ENCODE results near the gene MOB3B.

- no peak for TF ChIP-seq ZC3H10 (CRISPR knock-in tag; IDR thresholded peaks at IDR 0.05)
- TF ChIP-seq ARNTL (CRISPR knock-in tag; IDR thresholded peaks at IDR 0.05; ENCODE audit: borderline replicate concordance, low read depth), result no peak
- TF ChIP-seq PPARA (CRISPR knock-in tag; IDR thresholded peaks at IDR 0.05; ENCODE audit: borderline replicate concordance), result no peak
- TF ChIP-seq OSR1 (CRISPR knock-in tag; IDR thresholded peaks at IDR 0.05), result no peak
Measured at GRCh38 chr9:27437652-27438373, 91.8 kb downstream of the MOB3B start.

Measured in SK-N-SH treated with all-trans-retinoic acid at 6 μM for 48 hours (cell line).